Loucy (cell line): Measurements from ENCODE around the gene KIAA0408.
"Not testable (repeated sequence)": the region's sequence is repeated elsewhere in the genome, so short reads cannot be mapped to it uniquely, and the experiment has no call there.

Experiments
- H2AFZ ChIP-seq: fragments of 200-600 bp; sonication (generic); 2 replicates; pipeline ENCODE4 v1.6.0; 2016; ENCODE audit warnings: antibody characterized with exemption, mild to moderate bottlenecking, low read length, moderate library complexity
- H3F3A ChIP-seq: fragments of 200-600 bp; 2 replicates; pipeline ENCODE4 v1.6.0; 2016; ENCODE audit warnings: antibody characterized with exemption, low read depth, mild to moderate bottlenecking
- H3K27me3 ChIP-seq: fragments of 200-600 bp; sonication (generic); 2 replicates; pipeline ENCODE4 v1.6.1; 2014; ENCODE audit warnings: low read length, mild to moderate bottlenecking; ENCODE audit not compliant: insufficient read depth, poor library complexity, severe bottlenecking
- H3K36me3 ChIP-seq: fragments of 200-600 bp; sonication (generic); 2 replicates; pipeline ENCODE4 v1.6.1; 2016; ENCODE audit warnings: low read length; ENCODE audit not compliant: insufficient read depth
- H3K4me1 ChIP-seq: fragments of 200-600 bp; sonication (generic); 2 replicates; pipeline ENCODE4 v1.5.1; 2014; ENCODE audit warnings: low read length, mild to moderate bottlenecking; ENCODE audit not compliant: insufficient read depth, poor library complexity, severe bottlenecking
- H3K4me2 ChIP-seq: fragments of 200-600 bp; sonication (generic); 2 replicates; pipeline ENCODE4 v1.6.0; 2014; ENCODE audit warnings: antibody characterized with exemption, low read length, low read depth, mild to moderate bottlenecking; ENCODE audit not compliant: poor library complexity, severe bottlenecking
- H3K4me3 ChIP-seq: fragments of 200-600 bp; sonication (generic); 2 replicates; pipeline ENCODE4 v1.5.1; 2014; ENCODE audit warnings: low read length, mild to moderate bottlenecking, mixed read lengths; ENCODE audit not compliant: poor library complexity, severe bottlenecking
- H3K79me2 ChIP-seq: fragments of 200-600 bp; sonication (generic); 2 replicates; pipeline ENCODE4 v1.6.1; 2014; ENCODE audit warnings: low read length; ENCODE audit not compliant: insufficient read depth
- H3K9ac ChIP-seq: fragments of 200-600 bp; sonication (generic); 2 replicates; pipeline ENCODE4 v1.6.0; 2014; ENCODE audit warnings: mild to moderate bottlenecking, low read depth, low read length, moderate library complexity; ENCODE audit not compliant: poor library complexity, severe bottlenecking
- H3K9me2 ChIP-seq: fragments of 200-600 bp; sonication (generic); replicated peaks from 2 replicates; pipeline ENCODE4 v1.6.1; 2016; ENCODE audit warnings: low read depth, low read length, mixed read lengths
- H3K9me3 ChIP-seq: fragments of 200-600 bp; sonication (generic); 2 replicates; pipeline ENCODE4 v1.6.1; 2014; ENCODE audit warnings: mild to moderate bottlenecking, antibody characterized with exemption, low read length, low read depth; ENCODE audit not compliant: insufficient read depth
- H4K20me1 ChIP-seq: fragments of 200-600 bp; sonication (generic); 2 replicates; pipeline ENCODE4 v1.6.0; 2014; ENCODE audit warnings: antibody characterized with exemption, low read length, mild to moderate bottlenecking; ENCODE audit not compliant: insufficient read depth, poor library complexity, severe bottlenecking
- EZH2phosphoT487 ChIP-seq: fragments of 200-600 bp; IDR thresholded peaks from 2 replicates; pipeline ENCODE4 v1.6.1; 2018; ENCODE audit warnings: antibody characterized with exemption, mild to moderate bottlenecking, moderate library complexity, borderline replicate concordance
- TF ChIP-seq, protein P1 (sequence below): fragments of 200-600 bp; sonication (generic); conservative IDR thresholded peaks from 2 replicates; pipeline ENCODE4 v1.5.1; 2014; ENCODE audit warnings: mild to moderate bottlenecking, antibody characterized with exemption, low read length

The KIAA0408 gene

DNA sequence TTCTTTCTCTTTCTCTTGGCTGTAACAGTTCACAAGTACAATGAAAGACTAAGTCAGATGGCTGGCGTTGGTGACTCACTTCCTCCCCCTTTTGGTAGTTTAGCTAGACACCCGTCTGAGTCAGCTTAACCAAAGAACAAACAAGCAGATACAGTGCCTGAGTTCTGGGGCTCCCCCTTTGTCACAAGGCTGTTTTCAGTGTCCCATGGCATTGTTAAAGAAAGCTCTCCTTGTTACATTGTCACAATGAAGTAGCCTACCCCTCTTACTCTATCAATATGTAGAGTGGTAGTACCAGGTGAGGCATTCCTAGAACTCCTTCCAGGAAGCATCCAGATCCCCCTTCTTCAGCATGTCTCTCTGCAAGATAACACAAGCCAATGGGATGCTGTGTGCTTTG lies 38.6 kb downstream of the KIAA0408 start:
- Histone ChIP-seq H3K9me3 (no peaks in the 10 kb centered on the region), H3K36me3 (no peaks in the 10 kb centered on the region), H3F3A (no peaks in the 10 kb centered on the region), H3K27me3 (no peaks in the 10 kb centered on the region), H3K4me3 (peak overlapping the region; percentile 22), H3K9ac (no peak overlapping the region), H4K20me1 (no peaks in the 10 kb centered on the region), H3K4me1 (peaks cover 6% of the 10 kb centered on the region), H2AFZ (peak overlapping the region; percentile 96), H3K9me2 (no peaks in the 10 kb centered on the region), H3K4me2 (peak overlapping the region; percentile 47), H3K79me2 (no peaks in the 10 kb centered on the region)
- TF ChIP-seq, protein P1, sequence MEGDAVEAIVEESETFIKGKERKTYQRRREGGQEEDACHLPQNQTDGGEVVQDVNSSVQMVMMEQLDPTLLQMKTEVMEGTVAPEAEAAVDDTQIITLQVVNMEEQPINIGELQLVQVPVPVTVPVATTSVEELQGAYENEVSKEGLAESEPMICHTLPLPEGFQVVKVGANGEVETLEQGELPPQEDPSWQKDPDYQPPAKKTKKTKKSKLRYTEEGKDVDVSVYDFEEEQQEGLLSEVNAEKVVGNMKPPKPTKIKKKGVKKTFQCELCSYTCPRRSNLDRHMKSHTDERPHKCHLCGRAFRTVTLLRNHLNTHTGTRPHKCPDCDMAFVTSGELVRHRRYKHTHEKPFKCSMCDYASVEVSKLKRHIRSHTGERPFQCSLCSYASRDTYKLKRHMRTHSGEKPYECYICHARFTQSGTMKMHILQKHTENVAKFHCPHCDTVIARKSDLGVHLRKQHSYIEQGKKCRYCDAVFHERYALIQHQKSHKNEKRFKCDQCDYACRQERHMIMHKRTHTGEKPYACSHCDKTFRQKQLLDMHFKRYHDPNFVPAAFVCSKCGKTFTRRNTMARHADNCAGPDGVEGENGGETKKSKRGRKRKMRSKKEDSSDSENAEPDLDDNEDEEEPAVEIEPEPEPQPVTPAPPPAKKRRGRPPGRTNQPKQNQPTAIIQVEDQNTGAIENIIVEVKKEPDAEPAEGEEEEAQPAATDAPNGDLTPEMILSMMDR: peak; percentile 70
- no peak for TF ChIP-seq EZH2phosphoT487

DNA sequence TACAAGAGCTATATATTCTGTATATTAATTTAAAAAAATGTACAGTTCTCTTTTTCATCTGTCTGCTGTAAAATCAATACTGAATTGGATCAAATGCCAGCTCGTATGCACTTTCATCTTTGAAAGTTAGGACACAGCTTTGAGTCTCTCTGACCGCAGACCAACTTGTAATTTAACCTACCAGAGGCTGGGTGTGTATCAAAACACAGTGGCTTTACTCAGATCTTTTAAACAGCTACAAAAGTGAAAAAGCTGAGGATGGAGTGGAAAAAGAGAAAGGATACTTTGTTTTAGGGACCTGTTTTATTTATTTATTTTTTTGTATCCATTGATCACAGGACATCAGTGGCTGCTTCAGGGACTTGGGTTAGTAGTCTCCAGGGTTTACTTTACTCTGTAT lies 44.1 kb downstream of the KIAA0408 start:
- Histone ChIP-seq H3K4me3 (no peak overlapping the region), H4K20me1 (no peaks in the 10 kb centered on the region), H3K27me3 (no peaks in the 10 kb centered on the region), H3K4me1 (no peaks in the 10 kb centered on the region), H3K9ac (no peak overlapping the region), H3K79me2 (no peaks in the 10 kb centered on the region), H2AFZ (no peak overlapping the region), H3F3A (no peaks in the 10 kb centered on the region), H3K9me3 (no peaks in the 10 kb centered on the region), H3K36me3 (no peaks in the 10 kb centered on the region), H3K9me2 (no peaks in the 10 kb centered on the region), H3K4me2 (no peak overlapping the region)
- TF ChIP-seq, protein P1: no peak
- TF ChIP-seq EZH2phosphoT487: no peak

DNA sequence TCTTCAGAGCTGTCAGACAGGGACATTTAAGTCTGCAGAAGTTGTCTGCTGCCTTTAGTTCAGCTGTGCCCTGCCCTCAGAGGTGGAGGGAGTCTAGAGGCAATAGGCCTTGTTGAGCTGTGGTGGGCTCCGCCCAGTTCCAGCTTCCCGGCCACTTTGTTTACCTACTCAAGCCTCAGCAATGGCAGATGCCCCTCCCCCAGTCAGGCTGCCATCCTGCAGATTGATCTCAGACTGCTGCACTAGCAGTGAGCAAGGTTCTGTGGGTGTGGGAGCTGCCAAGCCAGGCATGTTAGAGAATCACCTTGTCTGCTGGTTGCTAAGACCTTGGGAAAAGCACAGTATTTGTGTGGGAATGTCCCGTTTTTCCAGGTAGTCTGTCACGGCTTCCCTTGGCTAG lies 46.1 kb downstream of the KIAA0408 start:
- not testable (repeated sequence) for H3K9ac ChIP-seq, H3K9me2 ChIP-seq, H3K9me3 ChIP-seq, H2AFZ ChIP-seq, H4K20me1 ChIP-seq, H3K4me1 ChIP-seq, H3F3A ChIP-seq, H3K4me3 ChIP-seq, H3K79me2 ChIP-seq, H3K36me3 ChIP-seq, H3K4me2 ChIP-seq, H3K27me3 ChIP-seq

DNA sequence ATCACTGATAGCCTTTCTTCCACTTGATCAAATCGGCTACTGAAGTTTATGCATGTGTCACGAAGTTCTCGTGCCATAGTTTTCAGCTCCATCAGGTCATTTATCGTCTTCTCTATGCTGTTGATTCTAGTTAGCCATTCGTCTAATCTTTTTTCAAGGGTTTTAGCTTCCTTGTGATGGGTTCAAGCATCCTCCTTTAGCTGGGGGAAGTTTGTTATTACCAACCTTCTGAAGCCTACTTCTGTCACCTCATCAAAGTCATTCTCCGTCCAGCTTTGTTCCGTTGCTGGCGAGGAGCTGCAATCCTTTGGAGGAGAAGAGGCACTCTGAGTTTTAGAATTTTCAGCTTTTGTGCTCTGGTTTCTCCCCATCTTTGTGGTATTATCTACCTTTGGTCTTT lies 47.2 kb downstream of the KIAA0408 start:
- H3K36me3 ChIP-seq, H3F3A ChIP-seq, H3K4me2 ChIP-seq, H3K4me3 ChIP-seq, H3K4me1 ChIP-seq, H4K20me1 ChIP-seq, H3K79me2 ChIP-seq, H3K9ac ChIP-seq, H2AFZ ChIP-seq, H3K9me2 ChIP-seq, H3K27me3 ChIP-seq, H3K9me3 ChIP-seq: not testable (repeated sequence)
